GM06990 (cell line): Measurements from ENCODE around the gene DENND2A.

Source experiments
- DNase-seq: peaks from one replicate; pipeline ENCODE4 v3.0.0-alpha.2; 2011; ENCODE audit not compliant: insufficient read length; ENCODE audit errors: extremely low read depth
- H3K27me3 ChIP-seq: replicated peaks from 2 replicates; pipeline ENCODE4 v1.6.0; 2011; ENCODE audit warnings: low read length; ENCODE audit not compliant: control insufficient read depth, insufficient read depth
- H3K36me3 ChIP-seq: 2 replicates; pipeline ENCODE4 v1.5.1; 2011; ENCODE audit warnings: low read length; ENCODE audit not compliant: control insufficient read depth, insufficient read depth
- H3K4me3 ChIP-seq: replicated peaks from 2 replicates; pipeline ENCODE4 v1.5.1; 2011; ENCODE audit warnings: low read depth, mild to moderate bottlenecking, control low read depth, low read length
- TF ChIP-seq, protein P1 (sequence below): IDR thresholded peaks from 2 replicates; pipeline ENCODE4 v1.5.1; 2011; ENCODE audit warnings: low read length, control low read depth, mild to moderate bottlenecking, inconsistent platforms; ENCODE audit not compliant: insufficient read depth, poor library complexity, severe bottlenecking

Gene DENND2A

DNA sequence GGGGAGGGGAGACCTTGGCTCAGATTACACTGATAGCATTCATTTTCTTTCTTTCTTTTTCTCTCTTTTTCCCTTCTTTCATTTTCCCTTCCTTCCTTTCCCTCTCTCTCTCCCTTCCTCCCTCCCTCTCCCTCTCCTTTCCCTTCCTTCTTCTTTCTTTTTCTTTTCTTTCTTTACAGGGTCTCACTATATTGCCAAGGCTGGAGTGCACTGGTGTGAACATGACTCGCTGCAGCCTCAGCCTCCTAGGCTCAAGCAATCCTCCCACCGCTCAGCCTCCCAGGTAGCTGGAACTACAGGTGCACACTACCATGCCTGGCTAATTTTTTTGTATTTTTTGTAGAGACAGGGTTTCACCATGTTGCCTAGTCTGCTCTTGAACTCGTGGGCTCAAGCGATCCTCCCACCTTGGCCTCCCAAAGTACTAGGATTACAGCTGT is 88.4 kb downstream of the DENND2A start:
- DNase-seq, result no peak
- TF ChIP-seq, protein P1, sequence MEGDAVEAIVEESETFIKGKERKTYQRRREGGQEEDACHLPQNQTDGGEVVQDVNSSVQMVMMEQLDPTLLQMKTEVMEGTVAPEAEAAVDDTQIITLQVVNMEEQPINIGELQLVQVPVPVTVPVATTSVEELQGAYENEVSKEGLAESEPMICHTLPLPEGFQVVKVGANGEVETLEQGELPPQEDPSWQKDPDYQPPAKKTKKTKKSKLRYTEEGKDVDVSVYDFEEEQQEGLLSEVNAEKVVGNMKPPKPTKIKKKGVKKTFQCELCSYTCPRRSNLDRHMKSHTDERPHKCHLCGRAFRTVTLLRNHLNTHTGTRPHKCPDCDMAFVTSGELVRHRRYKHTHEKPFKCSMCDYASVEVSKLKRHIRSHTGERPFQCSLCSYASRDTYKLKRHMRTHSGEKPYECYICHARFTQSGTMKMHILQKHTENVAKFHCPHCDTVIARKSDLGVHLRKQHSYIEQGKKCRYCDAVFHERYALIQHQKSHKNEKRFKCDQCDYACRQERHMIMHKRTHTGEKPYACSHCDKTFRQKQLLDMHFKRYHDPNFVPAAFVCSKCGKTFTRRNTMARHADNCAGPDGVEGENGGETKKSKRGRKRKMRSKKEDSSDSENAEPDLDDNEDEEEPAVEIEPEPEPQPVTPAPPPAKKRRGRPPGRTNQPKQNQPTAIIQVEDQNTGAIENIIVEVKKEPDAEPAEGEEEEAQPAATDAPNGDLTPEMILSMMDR, result no peak
- H3K27me3 ChIP-seq, result no peaks in the 10 kb centered on the region; the same call in 1 of the 2 replicates
- no peak overlapping the region for H3K4me3 ChIP-seq
- H3K36me3 ChIP-seq, result no peaks in the 10 kb centered on the region

DNA sequence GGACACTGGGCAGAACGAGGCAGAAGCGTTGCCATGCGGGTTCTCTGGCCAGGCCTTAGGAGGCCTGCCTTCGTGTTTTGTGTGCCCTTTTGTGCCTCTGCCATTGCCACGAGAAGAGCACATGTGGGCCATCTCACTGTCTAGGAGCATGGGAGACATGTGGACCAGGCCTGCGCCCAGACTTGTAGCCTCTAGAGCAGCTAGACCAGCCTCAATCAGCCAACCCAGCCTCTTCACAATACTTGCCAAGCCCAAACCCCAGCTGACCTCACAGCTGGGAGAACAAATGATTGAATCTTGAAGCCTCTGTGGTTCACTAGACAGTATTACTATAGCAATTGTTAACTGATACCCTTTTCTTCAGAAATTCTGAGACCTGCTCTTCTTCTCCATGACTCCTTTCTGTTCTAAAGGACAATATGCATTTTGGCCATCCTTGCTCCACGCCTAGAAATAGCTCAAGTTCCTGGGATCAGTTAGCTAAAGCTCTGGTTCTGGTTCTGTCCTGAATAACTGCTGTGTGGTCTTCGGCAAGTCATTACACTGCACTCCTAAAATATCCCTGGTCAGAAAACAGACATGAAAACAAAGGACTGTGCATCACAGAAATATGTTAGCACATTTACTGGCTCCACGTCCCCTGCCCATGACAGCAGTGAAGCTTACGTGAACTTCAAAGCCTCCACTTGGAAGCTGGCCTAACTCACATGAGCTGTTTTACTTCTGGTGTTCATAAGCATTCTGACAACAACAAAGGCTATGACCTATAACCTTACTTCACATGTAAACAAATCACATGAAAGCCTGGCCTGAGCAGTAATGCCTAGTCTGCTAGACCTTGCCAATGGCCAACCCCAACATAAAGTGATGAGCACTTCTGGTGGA is 89.0 kb downstream of the DENND2A start:
- peaks cover 2% of the 10 kb centered on the region for H3K27me3 ChIP-seq
- TF ChIP-seq, protein P1, result no peak
- DNase-seq, result no peak
- H3K4me3 ChIP-seq, result no peak overlapping the region
- H3K36me3 ChIP-seq, result no peaks in the 10 kb centered on the region

DNA sequence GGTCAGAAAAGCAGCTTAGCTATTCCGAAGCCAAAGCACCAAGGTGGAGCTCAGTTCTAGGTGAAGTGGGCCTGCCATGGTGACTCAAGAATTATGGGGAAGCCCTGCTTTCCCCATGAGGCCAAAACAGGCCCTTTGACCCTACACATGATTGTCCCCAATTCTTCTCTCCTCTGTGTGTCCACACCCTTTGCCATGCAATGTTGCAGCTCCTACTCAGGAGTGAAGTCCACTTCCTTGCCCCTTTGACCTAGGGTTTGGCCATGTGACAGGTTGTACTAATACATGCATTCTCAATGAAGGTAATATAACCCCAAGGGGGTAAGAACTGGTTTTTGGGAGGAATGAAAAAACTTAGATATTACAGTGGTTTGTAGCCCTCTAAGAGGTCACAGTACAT is 93.7 kb downstream of the DENND2A start:
- TF ChIP-seq, protein P1, result no peak
- Histone ChIP-seq H3K27me3 (peaks cover 6% of the 10 kb centered on the region), H3K36me3 (no peaks in the 10 kb centered on the region), H3K4me3 (no peak overlapping the region)
- no peak for DNase-seq

DNA sequence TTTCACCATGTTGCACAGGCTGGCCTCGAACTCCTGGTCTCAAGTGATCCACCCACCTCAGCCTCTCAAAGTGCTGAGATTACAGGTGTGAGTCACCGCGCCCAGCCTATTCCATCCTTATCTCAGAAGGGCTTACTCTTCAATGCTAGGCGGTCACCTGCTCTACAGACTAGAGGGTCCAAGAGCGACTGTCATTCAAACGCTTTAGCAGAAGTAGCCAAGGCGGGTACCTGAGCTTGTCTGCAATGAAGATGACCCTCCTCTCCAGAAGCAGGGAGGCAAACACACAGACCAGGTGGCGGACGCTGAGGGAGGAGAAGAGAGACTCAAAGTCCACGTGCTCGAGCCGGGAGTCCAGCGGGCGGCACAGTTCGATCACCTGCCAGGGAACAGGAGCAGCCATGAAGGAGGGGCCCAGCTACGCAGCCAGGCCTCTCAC is 96.2 kb downstream of the DENND2A start:
- TF ChIP-seq, protein P1, result no peak
- DNase-seq, result no peak

DNA sequence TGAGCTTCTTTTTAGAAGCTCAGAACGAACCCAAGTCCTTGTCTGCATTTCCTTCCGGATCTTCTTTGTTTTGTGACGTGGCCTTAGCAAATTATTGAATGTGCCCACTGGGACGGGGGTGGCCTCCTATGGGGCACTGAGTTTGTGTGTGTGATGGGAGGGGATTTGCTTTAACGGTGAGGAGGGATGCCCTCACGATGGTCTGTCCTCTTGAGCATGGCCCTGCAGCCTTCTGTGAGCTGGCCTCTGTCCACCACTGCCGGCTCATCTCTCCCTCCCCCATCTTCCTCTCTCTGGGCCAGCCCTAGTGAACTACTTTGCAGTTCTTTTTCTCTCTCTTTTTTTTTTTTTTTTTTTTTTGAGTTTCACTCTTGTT is 98.4 kb downstream of the DENND2A start:
- TF ChIP-seq, protein P1, result no peak
- DNase-seq, result no peak
- Histone ChIP-seq H3K4me3 (no peak overlapping the region), H3K36me3 (no peaks in the 10 kb centered on the region), H3K27me3 (peaks cover 6% of the 10 kb centered on the region; the same call in 1 of the 2 replicates)

More for the DNA sequence above, 96.2 kb downstream of the DENND2A start:
- Histone ChIP-seq H3K27me3 (peaks cover 6% of the 10 kb centered on the region; the same call in 1 of the 2 replicates), H3K4me3 (no peak overlapping the region), H3K36me3 (no peaks in the 10 kb centered on the region)
